Suprapubic skin (tissue), 4 donors: ENCODE data around the gene MYO1E. TPM values are rescaled to one million over a fixed set of nuclear protein-coding genes. Genes with fewer than 3 reads are reported as not detected.

Experiments
- DNase-seq, 2 donors: peaks; one replicate each; pipeline ENCODE4 v3.0.0-alpha.2; 2019; ENCODE audit warnings: low spot score in 2 of 2
- H3K27ac ChIP-seq: fragments of 200-600 bp; sonication (generic); one replicate; pipeline ENCODE4 v1.5.1; 2019
- H3K27me3 ChIP-seq: fragments of 200-600 bp; sonication (generic); one replicate; pipeline ENCODE4 v1.5.1; 2019
- H3K36me3 ChIP-seq: fragments of 200-600 bp; sonication (generic); one replicate; pipeline ENCODE4 v1.5.1; 2019
- H3K4me1 ChIP-seq: fragments of 200-600 bp; sonication (generic); one replicate; pipeline ENCODE4 v1.5.1; 2019
- H3K4me3 ChIP-seq: fragments of 200-600 bp; sonication (generic); one replicate; pipeline ENCODE4 v1.5.1; 2019; ENCODE audit warnings: mild to moderate bottlenecking
- H3K9me3 ChIP-seq: fragments of 200-600 bp; sonication (generic); one replicate; pipeline ENCODE4 v1.5.1; 2019
- CTCF ChIP-seq, 2 donors: fragments of 200-600 bp in 1 of 2; fragments of 450-650 bp in 1 of 2; sonication (generic) in 1 of 2; IDR thresholded peaks; one replicate each; pipeline ENCODE4 v1.5.1; 2016 to 2019; ENCODE audit warnings: antibody characterized with exemption in 2 of 2, mild to moderate bottlenecking in 1 of 2, moderate library complexity in 1 of 2
- EP300 ChIP-seq: sonication (generic); formaldehyde crosslinking; IDR thresholded peaks from one replicate; pipeline ENCODE4 v1.6.1; 2017; ENCODE audit warnings: antibody characterized with exemption
- POLR2A ChIP-seq, 2 donors: fragments of 450-650 bp; IDR thresholded peaks; one replicate each; pipeline ENCODE4 v1.6.1; 2017; ENCODE audit warnings: antibody characterized with exemption in 2 of 2, mild to moderate bottlenecking in 2 of 2, moderate library complexity in 2 of 2
- POLR2AphosphoS5 ChIP-seq, 3 donors: sonication (generic); formaldehyde crosslinking; IDR thresholded peaks; one replicate each; pipeline ENCODE4 v1.6.1; 2017; ENCODE audit warnings: antibody characterized with exemption in 3 of 3
- WGBS: methylation state at CpG from one replicate; pipeline ENCODE4 v1.1.5; 2018; 5-methylcytosine and 5-hydroxymethylcytosine counted together
- total RNA-seq, 4 donors: library from RNA; depleted of rRNA; stranded (reverse); fragments of >200 nt; gene quantifications; one replicate each; pipeline ENCODE4 v1.1.0, GENCODE V29; 2016

Gene MYO1E
- total RNA-seq, 4 donors from 2014 or later = 79.7 to 171 (median 144) TPM

GRCh38 chr15:59292442-59293151 lies 80.1 kb downstream of the MYO1E start:
- peaks cover 25% of the 10 kb centered on the region for H3K4me1 ChIP-seq
- DNase-seq = no peak
- H3K9me3 ChIP-seq = no peaks in the 10 kb centered on the region
- no peak overlapping the region for H3K4me3 ChIP-seq
- H3K36me3 ChIP-seq = no peaks in the 10 kb centered on the region
- H3K27ac ChIP-seq = no peak overlapping the region
- TF ChIP-seq POLR2A (IDR thresholded peaks at IDR 0.05) (no peak), POLR2AphosphoS5 (IDR thresholded peaks at IDR 0.05) (no peak), CTCF (IDR thresholded peaks at IDR 0.05) (no peak), EP300 (no peak)
- WGBS = 87% methylated on average over 8 of the region's 8 CpGs
- H3K27me3 ChIP-seq = no peaks in the 10 kb centered on the region

GRCh38 chr15:59291213-59291549 lies 81.5 kb downstream of the MYO1E start:
- TF ChIP-seq POLR2AphosphoS5 (IDR thresholded peaks at IDR 0.05) = no peak
- TF ChIP-seq POLR2A (IDR thresholded peaks at IDR 0.05) = no peak
- TF ChIP-seq EP300 = no peak
- TF ChIP-seq CTCF (IDR thresholded peaks at IDR 0.05) = no peak
- peaks cover 21% of the 10 kb centered on the region for H3K4me1 ChIP-seq
- no peak overlapping the region for H3K4me3 ChIP-seq
- WGBS = 88% methylated on average over 3 of the region's 3 CpGs
- H3K27me3 ChIP-seq = no peaks in the 10 kb centered on the region
- no peak for DNase-seq
- no peak overlapping the region for H3K27ac ChIP-seq
- H3K9me3 ChIP-seq = no peaks in the 10 kb centered on the region
- H3K36me3 ChIP-seq = no peaks in the 10 kb centered on the region

- 81% methylated on average over 11 of the region's 11 CpGs for WGBS
- Histone ChIP-seq H3K9me3 (no peaks in the 10 kb centered on the region), H3K4me1 (peaks cover 14% of the 10 kb centered on the region), H3K27ac (no peak overlapping the region), H3K4me3 (no peak overlapping the region), H3K36me3 (no peaks in the 10 kb centered on the region), H3K27me3 (no peaks in the 10 kb centered on the region)
- TF ChIP-seq POLR2A (IDR thresholded peaks at IDR 0.05) = no peak
- TF ChIP-seq CTCF (IDR thresholded peaks at IDR 0.05) = no peak
- DNase-seq = no peak
These were observed 82.1 kb downstream of the MYO1E start for GRCh38 chr15:59290295-59291212.

- Histone ChIP-seq H3K4me3 (no peak overlapping the region), H3K36me3 (no peaks in the 10 kb centered on the region), H3K9me3 (no peaks in the 10 kb centered on the region), H3K27me3 (no peaks in the 10 kb centered on the region), H3K4me1 (peaks cover 8% of the 10 kb centered on the region), H3K27ac (no peak overlapping the region)
- no peak for TF ChIP-seq CTCF (IDR thresholded peaks at IDR 0.05)
- TF ChIP-seq POLR2AphosphoS5 (IDR thresholded peaks at IDR 0.05) = no peak
- TF ChIP-seq POLR2A (IDR thresholded peaks at IDR 0.05) = no peak
- no peak for TF ChIP-seq EP300
- DNase-seq = no peak
These were observed 83.1 kb downstream of the MYO1E start for GRCh38 chr15:59289574-59289973.

- Histone ChIP-seq H3K27me3 (no peaks in the 10 kb centered on the region), H3K36me3 (no peaks in the 10 kb centered on the region), H3K4me1 (peaks cover 15% of the 10 kb centered on the region), H3K9me3 (no peaks in the 10 kb centered on the region), H3K4me3 (no peak overlapping the region), H3K27ac (no peak overlapping the region)
- TF ChIP-seq EP300 (no peak), POLR2A (IDR thresholded peaks at IDR 0.05) (no peak), POLR2AphosphoS5 (IDR thresholded peaks at IDR 0.05) (peak in 1 of 3 donors; percentile 58), CTCF (IDR thresholded peaks at IDR 0.05) (no peak)
- no peak for DNase-seq
- 58% methylated on average over 7 of the region's 7 CpGs for WGBS
These were observed 88.8 kb downstream of the MYO1E start for GRCh38 chr15:59283717-59284391.
